ENCODE measurements around the gene DESI1. TPM values are rescaled to one million over a fixed set of nuclear protein-coding genes. Genes with fewer than 3 reads are reported as not detected.

Gene DESI1
- total RNA-seq, 4 donors from 2014 or later: 11.0 to 23.7 (median 20.5) TPM

- DNase-seq (no peak), ATAC-seq (no peak)
- TF ChIP-seq POLR2A (IDR thresholded peaks at IDR 0.05): no peak
- no peak for TF ChIP-seq CTCF (IDR thresholded peaks at IDR 0.05 in 4 of 5, conservative IDR thresholded peaks at IDR 0.05 in 1 of 5)
- intact Hi-C loops (cut with DNase I; ENCODE audit: low total_unique reads): no loop called here
- Histone ChIP-seq H3K36me3 (peaks cover 0 to 5% of the 10 kb centered on the region in 2 donors), H3K4me1 (peaks cover 0 to 17% of the 10 kb centered on the region in 2 donors), H3K27ac (no peak overlapping the region), H3K9me3 (no peaks in the 10 kb centered on the region), H3K4me3 (no peak overlapping the region), H3K27me3 (no peaks in the 10 kb centered on the region)
- in situ Hi-C loops (cut with MboI; ENCODE audit: low sequenced_read_pairs in 4 of 4): no loop called here
These were observed 33.5 kb downstream of the DESI1 start for GRCh38 chr22:41587347-41587723.

GRCh38 chr22:41585898-41586297 lies 34.9 kb downstream of the DESI1 start:
- in situ Hi-C loops (cut with MboI; ENCODE audit: low sequenced_read_pairs in 4 of 4): no loop called here

GRCh38 chr22:41584881-41585280 lies 36.0 kb downstream of the DESI1 start:
- Histone ChIP-seq H3K27ac (no peak overlapping the region), H3K4me3 (no peak overlapping the region), H3K9me3 (no peaks in the 10 kb centered on the region), H3K27me3 (no peaks in the 10 kb centered on the region), H3K36me3 (peaks cover 0 to 5% of the 10 kb centered on the region in 2 donors), H3K4me1 (peaks cover 0 to 11% of the 10 kb centered on the region in 2 donors)
- intact Hi-C loops (cut with DNase I; ENCODE audit: low total_unique reads): no loop called here
- DNase-seq (no peak), ATAC-seq (no peak)
- in situ Hi-C loops (cut with MboI; ENCODE audit: low sequenced_read_pairs in 4 of 4): no loop called here
- no peak for TF ChIP-seq CTCF (IDR thresholded peaks at IDR 0.05 in 4 of 5, conservative IDR thresholded peaks at IDR 0.05 in 1 of 5)
- no peak for TF ChIP-seq POLR2A (IDR thresholded peaks at IDR 0.05)

More at GRCh38 chr22:41585898-41586297, 34.9 kb downstream of the DESI1 start:
- DNase-seq (no peak), ATAC-seq (no peak)
- Histone ChIP-seq H3K9me3 (no peaks in the 10 kb centered on the region), H3K27ac (no peak overlapping the region), H3K4me1 (peaks cover 0 to 17% of the 10 kb centered on the region in 2 donors), H3K36me3 (peaks cover 0 to 5% of the 10 kb centered on the region in 2 donors), H3K4me3 (no peak overlapping the region), H3K27me3 (no peaks in the 10 kb centered on the region)
- intact Hi-C loops (cut with DNase I; ENCODE audit: low total_unique reads): no loop called here
- no peak for TF ChIP-seq POLR2A (IDR thresholded peaks at IDR 0.05)

DNA sequence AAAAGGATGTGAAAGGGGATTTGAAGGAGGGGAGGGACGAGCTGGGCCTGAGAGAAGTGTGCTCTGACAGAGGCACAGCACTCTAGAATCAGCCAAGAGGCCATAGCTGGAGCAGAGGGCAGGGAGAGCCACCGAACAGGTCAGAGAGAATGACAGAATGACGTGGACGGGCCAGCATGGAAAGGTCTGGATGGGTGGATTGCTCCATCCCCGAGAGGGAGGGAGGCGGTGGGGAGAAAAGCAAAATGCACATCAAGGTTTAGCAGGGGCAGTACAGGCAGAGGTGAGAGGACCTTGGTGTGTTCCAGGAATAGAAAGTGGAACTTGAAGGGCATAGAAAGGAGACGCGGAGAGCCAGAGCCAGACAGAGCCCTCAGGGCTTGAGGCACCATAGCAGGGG lies 38.1 kb downstream of the DESI1 start:
- TF ChIP-seq CTCF (IDR thresholded peaks at IDR 0.05 in 4 of 5, conservative IDR thresholded peaks at IDR 0.05 in 1 of 5): no peak
- TF ChIP-seq POLR2A (IDR thresholded peaks at IDR 0.05): no peak
- Histone ChIP-seq H3K4me1 (no peaks in the 10 kb centered on the region), H3K4me3 (no peak overlapping the region), H3K36me3 (peaks cover 0 to 5% of the 10 kb centered on the region in 2 donors), H3K27me3 (no peaks in the 10 kb centered on the region), H3K9me3 (no peaks in the 10 kb centered on the region), H3K27ac (no peak overlapping the region)
- in situ Hi-C loops (cut with MboI; ENCODE audit: low sequenced_read_pairs in 4 of 4): no loop called here
- intact Hi-C loops (cut with DNase I; ENCODE audit: low total_unique reads): no loop called here
- ATAC-seq: no peak
- no peak for DNase-seq

DNA sequence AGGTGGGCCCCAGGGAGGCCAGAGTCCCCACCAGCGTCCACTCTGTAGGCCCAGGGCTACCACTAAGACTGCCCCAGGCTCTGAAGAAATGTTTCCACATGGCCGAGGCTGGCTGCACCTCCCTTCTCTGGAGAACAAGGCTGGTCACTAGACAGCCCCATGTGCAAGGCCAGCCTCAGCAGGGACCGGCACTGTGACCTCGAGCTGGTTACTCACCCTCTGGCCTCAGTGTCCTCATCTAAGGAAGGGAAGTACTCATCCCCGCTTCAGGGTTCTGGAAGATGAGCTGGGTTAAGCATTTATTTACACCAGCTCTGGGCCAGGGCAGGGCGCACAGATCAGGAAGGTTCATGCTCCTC lies 40.9 kb downstream of the DESI1 start:
- TF ChIP-seq CTCF (IDR thresholded peaks at IDR 0.05 in 4 of 5, conservative IDR thresholded peaks at IDR 0.05 in 1 of 5): no peak
- TF ChIP-seq POLR2A (IDR thresholded peaks at IDR 0.05): no peak
- Histone ChIP-seq H3K4me3 (no peak overlapping the region), H3K4me1 (no peaks in the 10 kb centered on the region), H3K9me3 (no peaks in the 10 kb centered on the region), H3K27ac (no peak overlapping the region), H3K36me3 (peaks cover 0 to 5% of the 10 kb centered on the region in 2 donors), H3K27me3 (no peaks in the 10 kb centered on the region)
- in situ Hi-C loops (cut with MboI; ENCODE audit: low sequenced_read_pairs in 4 of 4) (no loop called here), intact Hi-C loops (cut with DNase I; ENCODE audit: low total_unique reads) (no loop called here)
- DNase-seq (no peak), ATAC-seq (no peak)

Data from gastrocnemius medialis (tissue), 4 donors.